GM12874 (cell line): Measurements from ENCODE around the gene NKD2.

ENCODE experiments used
- CTCF ChIP-seq: IDR thresholded peaks from 2 replicates; pipeline ENCODE4 v1.5.1; 2011; ENCODE audit warnings: low read depth, mild to moderate bottlenecking, control low read depth, low read length, moderate library complexity; ENCODE audit not compliant: insufficient read depth

The NKD2 gene

GRCh38 chr5:1007681-1008450 lies 736 bp upstream of the NKD2 start:
- no peak for TF ChIP-seq CTCF

- no peak for TF ChIP-seq CTCF
Observed at GRCh38 chr5:1009359-1010180, 968 bp downstream of the NKD2 start.

GRCh38 chr5:1010181-1010510 lies 1.5 kb downstream of the NKD2 start:
- TF ChIP-seq CTCF, result no peak

- TF ChIP-seq CTCF, result no peak
Observed at GRCh38 chr5:1010641-1011046, 2.0 kb downstream of the NKD2 start.

GRCh38 chr5:1011226-1011631 lies 2.6 kb downstream of the NKD2 start:
- peak; percentile 69 for TF ChIP-seq CTCF

GRCh38 chr5:1011741-1012312 lies 3.2 kb downstream of the NKD2 start:
- TF ChIP-seq CTCF, result no peak

GRCh38 chr5:1012313-1012841 lies 3.8 kb downstream of the NKD2 start:
- TF ChIP-seq CTCF, result no peak
